HG03432 (cell line): ENCODE results near the gene SCARF1.

ENCODE experiments used
- ATAC-seq: cut with Tn5 transposase; IDR thresholded peaks from one replicate; pipeline ENCODE4 v1.9.1; 2021; ENCODE audit warnings: mild to moderate bottlenecking, moderate library complexity; ENCODE audit not compliant: unreplicated experiment

The SCARF1 gene

GRCh38 chr17:1629504-1630310, 15.8 kb downstream of the SCARF1 start:
- ATAC-seq = no peak

- peak; percentile 60 for ATAC-seq
Observed at GRCh38 chr17:1628856-1629503, 16.6 kb downstream of the SCARF1 start.

GRCh38 chr17:1627982-1628855, 17.3 kb downstream of the SCARF1 start, which contains the start of gene SLC43A2:
TSS of gene SLC43A2 (minus strand) at chr17:1628834. CDS start at chr17:1627874, 960 bp downstream.
- peak; percentile 62 for ATAC-seq

- peak; percentile 2 for ATAC-seq
Observed at GRCh38 chr17:1627182-1627981, 18.1 kb downstream of the SCARF1 start.

GRCh38 chr17:1626333-1626732, 19.2 kb downstream of the SCARF1 start:
- ATAC-seq = no peak

GRCh38 chr17:1625581-1625980, 20.0 kb downstream of the SCARF1 start:
- ATAC-seq = no peak

GRCh38 chr17:1625053-1625452, 20.5 kb downstream of the SCARF1 start:
- ATAC-seq = no peak

GRCh38 chr17:1624650-1625049, 20.9 kb downstream of the SCARF1 start:
- ATAC-seq = no peak

- ATAC-seq = no peak
Observed at GRCh38 chr17:1623057-1623630, 22.4 kb downstream of the SCARF1 start.

- no peak for ATAC-seq
Observed at GRCh38 chr17:1621273-1621954, 24.1 kb downstream of the SCARF1 start.

- ATAC-seq = no peak
Observed at GRCh38 chr17:1620486-1620885, 25.0 kb downstream of the SCARF1 start.

GRCh38 chr17:1617620-1618174, 27.8 kb downstream of the SCARF1 start:
- ATAC-seq = no peak

GRCh38 chr17:1616101-1616500, 29.4 kb downstream of the SCARF1 start:
- no peak for ATAC-seq

GRCh38 chr17:1612400-1612799, 33.1 kb downstream of the SCARF1 start:
- no peak for ATAC-seq

- no peak for ATAC-seq
Observed at GRCh38 chr17:1611715-1612114, 33.8 kb downstream of the SCARF1 start.

- ATAC-seq = no peak
Observed at GRCh38 chr17:1608676-1609075, 36.9 kb downstream of the SCARF1 start.

GRCh38 chr17:1607971-1608320, 37.6 kb downstream of the SCARF1 start:
- no peak for ATAC-seq

- ATAC-seq = no peak
Observed at GRCh38 chr17:1606352-1606985, 39.1 kb downstream of the SCARF1 start.
